CD4-positive, CD25-positive, alpha-beta regulatory T cell (primary cell): ENCODE measurements around the gene PIK3CA. TPM values are rescaled to one million over a fixed set of nuclear protein-coding genes. Genes with fewer than 3 reads are reported as not detected.

Experiments used
- ATAC-seq, 2 donors: fragments of 150-1000 bp; cut with Tn5 transposase; one replicate each; pipeline ENCODE4 v1.10.0; 2021; ENCODE audit warnings: low read depth in 2 of 2, moderate number of reproducible peaks in 2 of 2, moderate library complexity in 1 of 2
- DNase-seq, 3 donors: peaks; one replicate each; pipeline versions ENCODE4 v3.0.0 to v3.0.0-alpha.2; 2012 to 2022; ENCODE audit warnings: mixed read lengths in 1 of 3
- H3K27ac ChIP-seq: one replicate; pipeline ENCODE4 v1.7.0; 2013; ENCODE audit warnings: mild to moderate bottlenecking, low read length; ENCODE audit not compliant: insufficient read depth, poor library complexity, severe bottlenecking
- H3K27me3 ChIP-seq: one replicate; pipeline ENCODE4 v1.7.0; 2013; ENCODE audit warnings: low read length; ENCODE audit not compliant: control insufficient read depth, insufficient read depth
- H3K36me3 ChIP-seq: one replicate; pipeline ENCODE4 v1.7.0; 2013; ENCODE audit warnings: mild to moderate bottlenecking, low read length, moderate library complexity; ENCODE audit not compliant: control insufficient read depth, insufficient read depth
- H3K4me1 ChIP-seq: 2 replicates; pipeline ENCODE4 v1.7.0; 2013; ENCODE audit warnings: mild to moderate bottlenecking, low read length; ENCODE audit not compliant: insufficient read depth, control insufficient read depth, poor library complexity, severe bottlenecking
- H3K4me3 ChIP-seq: one replicate; pipeline ENCODE4 v1.7.0; 2013; ENCODE audit warnings: low read depth, mild to moderate bottlenecking, low read length, moderate library complexity
- H3K9me3 ChIP-seq, 2 experiments: 1 replicate in 1 of 2; 2 replicates in 1 of 2; pipeline ENCODE4 v1.7.0; 2013; ENCODE audit warnings: low read length in 2 of 2, mild to moderate bottlenecking in 1 of 2, moderate library complexity in 1 of 2; ENCODE audit not compliant: control insufficient read depth in 2 of 2
- H3K27ac Mint-ChIP-seq, 3 donors: one replicate each; pipeline ENCODE4 v1.8.0; 2020 to 2022; ENCODE audit warnings: mild to moderate bottlenecking in 3 of 3, mixed read lengths in 3 of 3, moderate library complexity in 2 of 3
- H3K27me3 Mint-ChIP-seq: one replicate; pipeline ENCODE4 v1.8.0; 2022; ENCODE audit warnings: mild to moderate bottlenecking, mixed read lengths
- H3K36me3 Mint-ChIP-seq: one replicate; pipeline ENCODE4 v1.8.0; 2020; ENCODE audit warnings: mixed read lengths
- H3K4me1 Mint-ChIP-seq, 4 donors: one replicate each; pipeline ENCODE4 v1.8.0; 2020 to 2022; ENCODE audit warnings: mixed read lengths in 4 of 4, mild to moderate bottlenecking in 1 of 4
- H3K4me3 Mint-ChIP-seq, 4 donors: one replicate each; pipeline ENCODE4 v1.8.0; 2020 to 2022; ENCODE audit warnings: mild to moderate bottlenecking in 4 of 4, mixed read lengths in 4 of 4, moderate library complexity in 3 of 4
- H3K9me3 Mint-ChIP-seq, 7 donors: one replicate each; pipeline ENCODE4 v1.8.0; 2020 to 2022; ENCODE audit warnings: mixed read lengths in 7 of 7, mild to moderate bottlenecking in 3 of 7, moderate library complexity in 2 of 7
- polyA plus RNA-seq, 4 donors: library from polyadenylated mRNA; unstranded; fragments of 300-500 nt; fragmentation: Illumina TruSeq; gene quantifications; one replicate each; pipeline ENCODE4 v1.2.3, GENCODE V29; 2021
- total RNA-seq: library from RNA; stranded (reverse); gene quantifications from one replicate; pipeline ENCODE4 v1.2.3, GENCODE V29; 2022

PIK3CA gene
- total and polyA plus RNA-seq, 5 donors from 2014 or later: 15.8 to 38.0 (median 19.6) TPM

DNA sequence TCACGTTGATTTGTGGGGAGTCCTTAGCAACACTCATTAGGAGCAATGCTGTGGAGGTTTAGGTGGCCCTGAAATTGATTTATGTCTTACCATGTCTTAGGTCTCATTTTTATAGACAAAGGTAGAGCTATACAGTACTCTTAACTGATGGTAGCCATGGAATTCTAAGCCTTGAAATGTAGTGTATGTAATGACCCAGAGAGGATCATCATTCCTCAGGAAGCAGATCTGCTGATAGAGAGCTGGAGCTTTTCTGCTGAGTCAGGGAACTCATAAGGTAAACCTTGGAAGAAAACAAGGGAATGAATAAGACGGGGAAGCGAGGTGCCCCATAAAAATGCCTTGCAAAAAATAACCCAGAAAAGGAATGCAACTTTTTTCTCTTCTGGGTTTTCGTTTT, 140.7 kb downstream of the PIK3CA start:
- no peaks in the 10 kb centered on the region for H3K9me3 ChIP-seq
- H3K4me1 ChIP-seq: no peaks in the 10 kb centered on the region
- Mint-ChIP-seq H3K36me3 (no peaks in the 10 kb centered on the region), H3K9me3 (no peaks in the 10 kb centered on the region), H3K4me1 (no peaks in the 10 kb centered on the region), H3K27ac (no peak overlapping the region), H3K27me3 (peaks cover 12% of the 10 kb centered on the region), H3K4me3 (no peak overlapping the region)
- H3K36me3 ChIP-seq: no peaks in the 10 kb centered on the region
- no peak for ATAC-seq
- H3K27ac ChIP-seq: no peak overlapping the region
- no peak for DNase-seq
- no peaks in the 10 kb centered on the region for H3K27me3 ChIP-seq
- no peak overlapping the region for H3K4me3 ChIP-seq

DNA sequence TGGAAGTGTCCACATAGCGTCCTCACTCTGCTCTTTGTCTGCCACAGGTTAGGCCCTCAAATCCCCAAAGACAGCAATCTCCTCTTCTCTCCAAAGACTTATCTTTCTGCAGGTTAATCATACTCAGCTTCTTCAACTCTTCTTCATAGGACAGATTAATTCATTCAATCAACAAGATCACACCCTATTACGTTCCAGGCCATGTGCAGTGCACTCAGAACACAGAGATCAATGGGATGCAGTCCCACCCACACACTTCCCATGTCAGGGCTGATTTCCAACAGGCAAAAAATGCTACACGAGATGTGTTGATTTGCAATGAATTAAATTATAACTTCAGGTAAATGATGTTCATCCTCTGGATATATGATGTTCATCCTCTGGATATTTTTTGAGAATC, 141.1 kb downstream of the PIK3CA start:
- H3K27ac ChIP-seq: no peak overlapping the region
- H3K9me3 ChIP-seq: no peaks in the 10 kb centered on the region
- ATAC-seq (no peak), DNase-seq (no peak)
- Mint-ChIP-seq H3K27ac (no peak overlapping the region), H3K4me1 (no peaks in the 10 kb centered on the region), H3K4me3 (no peak overlapping the region), H3K27me3 (peaks cover 13% of the 10 kb centered on the region), H3K9me3 (no peaks in the 10 kb centered on the region), H3K36me3 (no peaks in the 10 kb centered on the region)
- H3K36me3 ChIP-seq: no peaks in the 10 kb centered on the region
- no peak overlapping the region for H3K4me3 ChIP-seq
- no peaks in the 10 kb centered on the region for H3K4me1 ChIP-seq
- H3K27me3 ChIP-seq: no peaks in the 10 kb centered on the region

Other genes with a start within 250 kb of the PIK3CA start
- gene ZMAT3, start 76.5 kb upstream of the PIK3CA start, total RNA-seq: 18.1 TPM
- 10 to 100 TPM; 10.1 to 17.6 (median 14.2) TPM for gene ZMAT3, start 76.5 kb upstream of the PIK3CA start, polyA plus RNA-seq
- 0.99 TPM for gene KCNMB3, start 102.8 kb downstream of the PIK3CA start, total RNA-seq
- 1 to 10 TPM in 1 of 4 donors, under 1 TPM in 3; 0.22 to 1.0 (median 0.77) TPM for gene KCNMB3, start 102.8 kb downstream of the PIK3CA start, polyA plus RNA-seq
- gene ZNF639, start 174.7 kb downstream of the PIK3CA start, total RNA-seq: 58.8 TPM
- gene ZNF639, start 174.7 kb downstream of the PIK3CA start, polyA plus RNA-seq: 10 to 100 TPM; 41.9 to 55.0 (median 49.9) TPM
- gene MFN1, start 199.4 kb downstream of the PIK3CA start, total RNA-seq: 45.6 TPM
- gene MFN1, start 199.4 kb downstream of the PIK3CA start, polyA plus RNA-seq: 10 to 100 TPM; 10.5 to 14.2 (median 10.7) TPM